ENCODE results near the gene HNRNPK.

Gene HNRNPK

GRCh38 chr9:83934569-83935275 is 45.3 kb downstream of the HNRNPK start:
- Mint-ChIP-seq H3K4me1 (peaks cover 4 to 17% of the 10 kb centered on the region in 2 donors), H3K4me3 (no peak overlapping the region), H3K27ac (no peak overlapping the region), H3K9me3 (no peaks in the 10 kb centered on the region), H3K36me3 (peaks cover 11 to 17% of the 10 kb centered on the region in 2 donors), H3K27me3 (no peaks in the 10 kb centered on the region)
- DNase-seq (no peak), ATAC-seq (replicated peaks) (no peak)

- ATAC-seq (replicated peaks) (no peak), DNase-seq (no peak)
- H3K27ac Mint-ChIP-seq: no peak overlapping the region
- no peaks in the 10 kb centered on the region for H3K9me3 Mint-ChIP-seq
- H3K4me1 Mint-ChIP-seq: peaks cover 4 to 17% of the 10 kb centered on the region in 2 donors
- no peaks in the 10 kb centered on the region for H3K27me3 Mint-ChIP-seq
- H3K36me3 Mint-ChIP-seq: peaks cover 4 to 9% of the 10 kb centered on the region in 2 donors
- no peak overlapping the region for H3K4me3 Mint-ChIP-seq
These were observed 46.2 kb downstream of the HNRNPK start for GRCh38 chr9:83933790-83934189.

- Mint-ChIP-seq H3K4me1 (peaks cover 4 to 17% of the 10 kb centered on the region in 2 donors), H3K36me3 (peaks cover 0 to 3% of the 10 kb centered on the region in 2 donors), H3K4me3 (no peak overlapping the region), H3K9me3 (no peaks in the 10 kb centered on the region), H3K27me3 (peaks cover 0 to 2% of the 10 kb centered on the region in 2 donors), H3K27ac (no peak overlapping the region)
- ATAC-seq (replicated peaks) (peak; percentile 59 to 65), DNase-seq (no peak)
These were observed 47.2 kb downstream of the HNRNPK start for GRCh38 chr9:83932851-83933250.

- no peak overlapping the region for H3K4me3 Mint-ChIP-seq
- DNase-seq (no peak), ATAC-seq (replicated peaks) (no peak)
- H3K4me1 Mint-ChIP-seq: peaks cover 4 to 17% of the 10 kb centered on the region in 2 donors
- H3K36me3 Mint-ChIP-seq: no peaks in the 10 kb centered on the region
- H3K27me3 Mint-ChIP-seq: peaks cover 0 to 4% of the 10 kb centered on the region in 2 donors
- no peaks in the 10 kb centered on the region for H3K9me3 Mint-ChIP-seq
- no peak overlapping the region for H3K27ac Mint-ChIP-seq
These were observed 48.0 kb downstream of the HNRNPK start for GRCh38 chr9:83932011-83932410.

GRCh38 chr9:83930881-83931280 is 49.1 kb downstream of the HNRNPK start:
- Mint-ChIP-seq H3K9me3 (no peaks in the 10 kb centered on the region), H3K27me3 (peaks cover 0 to 4% of the 10 kb centered on the region in 2 donors), H3K27ac (no peak overlapping the region), H3K4me1 (peaks cover 4 to 17% of the 10 kb centered on the region in 2 donors), H3K4me3 (no peak overlapping the region), H3K36me3 (no peaks in the 10 kb centered on the region)
- DNase-seq (no peak), ATAC-seq (replicated peaks) (peak; percentile 52 to 72)

- ATAC-seq (replicated peaks) (no peak), DNase-seq (no peak)
- Mint-ChIP-seq H3K4me1 (peaks cover 4 to 17% of the 10 kb centered on the region in 2 donors), H3K27me3 (peaks cover 0 to 4% of the 10 kb centered on the region in 2 donors), H3K4me3 (no peak overlapping the region), H3K27ac (no peak overlapping the region), H3K9me3 (no peaks in the 10 kb centered on the region), H3K36me3 (no peaks in the 10 kb centered on the region)
These were observed 52.4 kb downstream of the HNRNPK start for GRCh38 chr9:83927591-83927990.

- H3K27ac Mint-ChIP-seq: peak within 1 kb of the TSS; percentile 97
- DNase-seq: peak; percentile 98
- peak within 1 kb of the TSS; percentile 87 to 91 for H3K4me3 Mint-ChIP-seq
- ATAC-seq (replicated peaks): peak; percentile 88 to 93
- no peaks in the 10 kb centered on the region for H3K9me3 Mint-ChIP-seq
- H3K4me1 Mint-ChIP-seq: peaks cover 7 to 22% of the 10 kb centered on the region in 2 donors
- no peaks in the 10 kb centered on the region for H3K27me3 Mint-ChIP-seq
- no peaks in the 10 kb centered on the region for H3K36me3 Mint-ChIP-seq
These were observed 58.9 kb downstream of the HNRNPK start, which contains the start of gene KIF27 for GRCh38 chr9:83920927-83921707. TSS of gene KIF27 (minus strand) at chr9:83921432. CDS start at chr9:83915591, 5,841 bp downstream.

GRCh38 chr9:83920469-83920926 is 59.5 kb downstream of the HNRNPK start:
- ATAC-seq (replicated peaks): no peak
- Mint-ChIP-seq H3K27ac (peak overlapping the region; percentile 95), H3K4me1 (peaks cover 7 to 22% of the 10 kb centered on the region in 2 donors), H3K36me3 (no peaks in the 10 kb centered on the region), H3K27me3 (no peaks in the 10 kb centered on the region), H3K9me3 (no peaks in the 10 kb centered on the region), H3K4me3 (peak overlapping the region; percentile 82 to 91)
- no peak for DNase-seq

GRCh38 chr9:83919111-83919510 is 60.9 kb downstream of the HNRNPK start:
- H3K4me3 Mint-ChIP-seq: no peak overlapping the region

More at GRCh38 chr9:83919111-83919510, 60.9 kb downstream of the HNRNPK start:
- DNase-seq (no peak), ATAC-seq (replicated peaks) (no peak)
- H3K36me3 Mint-ChIP-seq: no peaks in the 10 kb centered on the region
- no peak overlapping the region for H3K27ac Mint-ChIP-seq
- H3K4me1 Mint-ChIP-seq: peaks cover 7 to 22% of the 10 kb centered on the region in 2 donors
- H3K9me3 Mint-ChIP-seq: no peaks in the 10 kb centered on the region
- no peaks in the 10 kb centered on the region for H3K27me3 Mint-ChIP-seq
